DOHH2 (cell line): ENCODE measurements around the gene POSTN.

Experiments used
- H3F3A ChIP-seq: fragments of 200-600 bp; sonication (generic), shearing (Covaris generic); 2 replicates; pipeline ENCODE4 v1.6.0; 2016; ENCODE audit warnings: antibody characterized with exemption, mild to moderate bottlenecking; ENCODE audit not compliant: control insufficient read depth, insufficient read depth
- H3K27ac ChIP-seq: fragments of 200-600 bp; sonication (generic); 2 replicates; pipeline ENCODE4 v1.5.1; 2014; ENCODE audit warnings: low read depth, mild to moderate bottlenecking, low read length, moderate library complexity
- H3K27me3 ChIP-seq: fragments of 200-600 bp; sonication (generic); 2 replicates; pipeline ENCODE4 v1.6.1; 2014; ENCODE audit warnings: mild to moderate bottlenecking, low read length, mixed read lengths; ENCODE audit not compliant: control insufficient read depth
- H3K36me3 ChIP-seq: fragments of 200-600 bp; sonication (generic); 2 replicates; pipeline ENCODE4 v1.6.1; 2014; ENCODE audit warnings: mild to moderate bottlenecking, low read length, moderate library complexity, mixed read lengths; ENCODE audit not compliant: control insufficient read depth
- H3K4me1 ChIP-seq: fragments of 200-600 bp; sonication (generic); 2 replicates; pipeline ENCODE4 v1.6.1; 2014; ENCODE audit warnings: mild to moderate bottlenecking, low read length, mixed read lengths; ENCODE audit not compliant: control insufficient read depth
- H3K4me2 ChIP-seq: fragments of 200-600 bp; sonication (generic); 2 replicates; pipeline ENCODE4 v1.6.0; 2014; ENCODE audit warnings: mild to moderate bottlenecking, low read length, moderate library complexity
- H3K4me3 ChIP-seq: fragments of 200-600 bp; sonication (generic); 2 replicates; pipeline ENCODE4 v1.5.1; 2014; ENCODE audit warnings: mild to moderate bottlenecking, low read length, mixed read lengths
- H3K79me2 ChIP-seq: fragments of 200-600 bp; sonication (generic); 2 replicates; pipeline ENCODE4 v1.6.1; 2014; ENCODE audit warnings: mild to moderate bottlenecking, low read length, mixed read lengths; ENCODE audit not compliant: control insufficient read depth
- H3K9me2 ChIP-seq: fragments of 200-600 bp; sonication (generic); replicated peaks from 2 replicates; pipeline ENCODE4 v1.6.1; 2014; ENCODE audit warnings: mild to moderate bottlenecking, low read length, mixed read lengths; ENCODE audit not compliant: control insufficient read depth
- H3K9me3 ChIP-seq: fragments of 200-600 bp; sonication (generic); 2 replicates; pipeline ENCODE4 v1.6.1; 2014; ENCODE audit warnings: antibody characterized with exemption, low read length, mixed read lengths; ENCODE audit not compliant: control insufficient read depth, insufficient read depth
- H4K20me1 ChIP-seq: fragments of 200-600 bp; sonication (generic); 2 replicates; pipeline ENCODE4 v1.6.0; 2014; ENCODE audit warnings: low read depth, mild to moderate bottlenecking, antibody characterized with exemption, low read length, moderate library complexity; ENCODE audit not compliant: control insufficient read depth, insufficient read depth
- EZH2phosphoT487 ChIP-seq: fragments of 200-600 bp; sonication (generic); IDR thresholded peaks from 2 replicates; pipeline ENCODE4 v1.6.1; 2017; ENCODE audit warnings: borderline replicate concordance, mild to moderate bottlenecking, antibody characterized with exemption, low read length, moderate library complexity, mixed read lengths
- TF ChIP-seq, protein P1 (sequence below): fragments of 200-600 bp; sonication (generic); IDR thresholded peaks from one replicate; pipeline ENCODE4 v1.5.1; 2014; ENCODE audit warnings: antibody characterized with exemption, mild to moderate bottlenecking, low read depth, low read length; ENCODE audit not compliant: poor library complexity, severe bottlenecking

The POSTN gene

DNA sequence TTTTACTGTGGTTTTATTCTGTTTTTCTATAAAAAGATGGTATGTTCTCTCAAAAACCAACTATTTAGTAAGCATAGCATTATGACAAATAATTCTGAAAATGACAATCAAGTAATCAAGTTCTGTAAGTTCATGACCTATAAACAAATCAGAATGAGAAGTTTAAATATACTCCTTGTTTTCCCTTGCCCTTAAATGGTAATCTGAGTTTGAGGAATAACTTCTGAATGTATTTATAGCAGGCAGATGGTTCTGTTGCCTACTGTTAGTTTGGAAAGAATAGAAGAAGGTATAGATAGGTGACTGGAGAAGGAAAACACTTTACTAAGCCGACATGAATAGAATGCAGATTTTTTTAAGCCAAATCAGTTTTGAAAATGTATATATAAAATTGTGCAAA, 63.9 kb downstream of the POSTN start:
- Histone ChIP-seq H4K20me1 (no peaks in the 10 kb centered on the region), H3K9me2 (no peaks in the 10 kb centered on the region), H3K36me3 (no peaks in the 10 kb centered on the region), H3K4me3 (no peak overlapping the region), H3K4me2 (no peak overlapping the region), H3F3A (no peaks in the 10 kb centered on the region), H3K27me3 (no peaks in the 10 kb centered on the region), H3K4me1 (no peaks in the 10 kb centered on the region), H3K9me3 (no peaks in the 10 kb centered on the region), H3K27ac (no peak overlapping the region), H3K79me2 (no peaks in the 10 kb centered on the region)
- TF ChIP-seq, protein P1, sequence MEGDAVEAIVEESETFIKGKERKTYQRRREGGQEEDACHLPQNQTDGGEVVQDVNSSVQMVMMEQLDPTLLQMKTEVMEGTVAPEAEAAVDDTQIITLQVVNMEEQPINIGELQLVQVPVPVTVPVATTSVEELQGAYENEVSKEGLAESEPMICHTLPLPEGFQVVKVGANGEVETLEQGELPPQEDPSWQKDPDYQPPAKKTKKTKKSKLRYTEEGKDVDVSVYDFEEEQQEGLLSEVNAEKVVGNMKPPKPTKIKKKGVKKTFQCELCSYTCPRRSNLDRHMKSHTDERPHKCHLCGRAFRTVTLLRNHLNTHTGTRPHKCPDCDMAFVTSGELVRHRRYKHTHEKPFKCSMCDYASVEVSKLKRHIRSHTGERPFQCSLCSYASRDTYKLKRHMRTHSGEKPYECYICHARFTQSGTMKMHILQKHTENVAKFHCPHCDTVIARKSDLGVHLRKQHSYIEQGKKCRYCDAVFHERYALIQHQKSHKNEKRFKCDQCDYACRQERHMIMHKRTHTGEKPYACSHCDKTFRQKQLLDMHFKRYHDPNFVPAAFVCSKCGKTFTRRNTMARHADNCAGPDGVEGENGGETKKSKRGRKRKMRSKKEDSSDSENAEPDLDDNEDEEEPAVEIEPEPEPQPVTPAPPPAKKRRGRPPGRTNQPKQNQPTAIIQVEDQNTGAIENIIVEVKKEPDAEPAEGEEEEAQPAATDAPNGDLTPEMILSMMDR, result no peak
- no peak for TF ChIP-seq EZH2phosphoT487

DNA sequence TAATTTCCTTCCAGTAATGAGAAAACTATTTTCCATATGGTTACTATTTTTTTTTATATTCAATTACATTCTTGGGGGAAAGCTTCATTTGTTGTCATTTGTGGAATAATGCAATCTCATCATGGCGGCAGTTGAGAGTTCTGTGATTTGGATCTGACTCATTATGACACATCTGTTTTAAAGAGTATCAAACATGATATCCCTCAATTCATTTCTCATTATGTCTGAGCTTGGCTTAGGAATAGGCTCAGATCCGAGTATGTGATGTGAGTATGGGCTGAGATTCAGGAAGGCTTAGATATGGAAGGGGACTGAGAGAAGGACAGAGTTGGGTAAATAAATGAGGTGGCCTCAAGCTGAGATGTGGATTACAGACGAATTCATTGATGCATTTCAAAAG, 64.4 kb downstream of the POSTN start:
- no peaks in the 10 kb centered on the region for H3K9me2 ChIP-seq
- no peak for TF ChIP-seq EZH2phosphoT487
- TF ChIP-seq, protein P1, result no peak
- H3K79me2 ChIP-seq, result no peaks in the 10 kb centered on the region
- no peaks in the 10 kb centered on the region for H3K4me1 ChIP-seq
- H3K4me3 ChIP-seq, result no peak overlapping the region
- H3K27me3 ChIP-seq, result no peaks in the 10 kb centered on the region
- H3K9me3 ChIP-seq, result no peaks in the 10 kb centered on the region
- H3K36me3 ChIP-seq, result no peaks in the 10 kb centered on the region
- H3K4me2 ChIP-seq, result no peak overlapping the region
- no peak overlapping the region for H3K27ac ChIP-seq
- no peaks in the 10 kb centered on the region for H3F3A ChIP-seq
- H4K20me1 ChIP-seq, result no peaks in the 10 kb centered on the region

DNA sequence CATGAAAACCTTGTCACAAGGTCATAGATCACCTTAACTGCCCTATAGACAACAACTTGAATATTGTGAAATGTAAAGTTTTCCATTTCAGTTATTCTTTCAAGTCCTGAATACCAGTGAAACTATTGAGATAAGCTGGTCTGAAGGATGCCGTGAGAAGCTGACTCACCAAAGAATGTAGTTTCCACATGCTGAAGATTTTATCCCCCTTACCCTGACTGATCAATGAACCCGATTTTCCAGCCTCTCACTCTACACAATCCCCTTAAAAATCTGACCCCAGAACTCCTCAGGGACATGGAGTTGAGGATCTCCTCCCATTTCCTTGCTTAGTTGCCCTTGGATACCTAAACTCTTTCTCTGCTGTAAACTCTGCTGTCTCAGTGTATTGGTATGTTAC, 67.5 kb downstream of the POSTN start:
- Histone ChIP-seq H3K9me2 (no peaks in the 10 kb centered on the region), H3K36me3 (no peaks in the 10 kb centered on the region), H3K79me2 (no peaks in the 10 kb centered on the region), H3F3A (no peaks in the 10 kb centered on the region), H3K4me2 (no peak overlapping the region), H3K27ac (no peak overlapping the region), H3K4me3 (no peak overlapping the region), H3K27me3 (no peaks in the 10 kb centered on the region), H3K9me3 (no peaks in the 10 kb centered on the region), H3K4me1 (no peaks in the 10 kb centered on the region), H4K20me1 (no peaks in the 10 kb centered on the region)
- TF ChIP-seq EZH2phosphoT487, result no peak
- TF ChIP-seq, protein P1, result no peak
